HepG2 (cell line): ENCODE results near the gene AQP6. TPM values are rescaled to one million over a fixed set of nuclear protein-coding genes. Genes with fewer than 3 reads are reported as not detected.

Experiments used
- ATAC-seq: fragments of 200-7000 bp; cut with Tn5 transposase; 3 replicates; pipeline ENCODE4 v1.9.1; 2020; ENCODE audit warnings: mild to moderate bottlenecking, moderate library complexity
- BruUV-seq: library from RNA; stranded (reverse); fragments of 400-500 nt; replicated peaks from 2 replicates; lab custom pipeline; 2021; lab: Mats Ljungman, UMichigan
- CTCF ChIA-PET: fragments of 300-600 bp; formaldehyde crosslinking; extraction: SDS; loops from one replicate; lab custom pipeline; 2021; ENCODE audit warnings: low total read pairs, inconsistent platforms, low intra/inter-chr PET ratio; lab: Yijun Ruan, JAX
- POLR2A ChIA-PET: fragments of 350-600 bp; sonication (Branson Sonifier 250); formaldehyde crosslinking; loops from one replicate; lab custom pipeline; 2020; ENCODE audit warnings: antibody characterized with exemption, inconsistent platforms; lab: Yijun Ruan, JAX
- DNase-seq: peaks from one replicate; pipeline ENCODE4 v3.0.0-alpha.2; 2015; ENCODE audit warnings: low spot score
- FAIRE-seq: peaks from 3 replicates; lab custom pipeline; 2011; peaks lifted over from hg19 to GRCh38; lab: Jason Lieb, UNC
- H2AFZ ChIP-seq: one replicate; pipeline ENCODE4 v1.6.1; 2011; ENCODE audit warnings: low read length, inconsistent platforms
- H3K27ac ChIP-seq: fragments of 300-600 bp; 3 replicates; pipeline ENCODE4 v1.8.0; 2011; ENCODE audit warnings: mixed run types, mild to moderate bottlenecking, mixed read lengths, low read length, inconsistent platforms; ENCODE audit not compliant: insufficient read depth; ENCODE audit errors: extremely low read length
- H3K27me3 ChIP-seq, 2 experiments: fragments of 200-600 bp in 1 of 2; 2 replicates in 1 of 2; 3 replicates in 1 of 2; pipeline versions ENCODE4 v1.6.0 to v1.8.0; 2011; ENCODE audit warnings: low read length in 2 of 2, mild to moderate bottlenecking in 2 of 2, moderate library complexity in 2 of 2, inconsistent platforms in 1 of 2; ENCODE audit not compliant: insufficient read depth in 2 of 2, control insufficient read depth in 1 of 2
- H3K36me3 ChIP-seq, 2 experiments: fragments of 200-600 bp in 1 of 2; replicated peaks in 1 of 2; 2 replicates in 1 of 2; 3 replicates in 1 of 2; pipeline versions ENCODE4 v1.5.1 to v1.8.0; 2011; ENCODE audit warnings: low read length in 2 of 2, inconsistent platforms in 1 of 2; ENCODE audit not compliant: insufficient read depth in 2 of 2, control insufficient read depth in 1 of 2
- H3K4me1 ChIP-seq: 2 replicates; pipeline ENCODE4 v1.5.1; 2012; ENCODE audit warnings: low read length, inconsistent platforms; ENCODE audit not compliant: insufficient read depth
- H3K4me2 ChIP-seq: 2 replicates; pipeline ENCODE4 v1.6.0; 2011; ENCODE audit warnings: low read depth, low read length, inconsistent platforms
- H3K4me3 ChIP-seq, 3 experiments: fragments of 200-600 bp in 1 of 3; sonication (generic), shearing (Covaris generic) in 1 of 3; replicated peaks in 1 of 3; 2 replicates each; pipeline ENCODE4 v1.5.1; 2011 to 2016; ENCODE audit warnings: low read length in 3 of 3, inconsistent platforms in 2 of 3, low read depth in 2 of 3, mild to moderate bottlenecking in 2 of 3, control low read depth in 1 of 3, mixed read lengths in 1 of 3; ENCODE audit not compliant: insufficient read depth in 1 of 3
- H3K79me2 ChIP-seq: one replicate; pipeline ENCODE4 v1.6.1; 2011; ENCODE audit warnings: low read length, inconsistent platforms; ENCODE audit not compliant: insufficient read depth
- H3K9ac ChIP-seq: 2 replicates; pipeline ENCODE4 v1.6.0; 2011; ENCODE audit warnings: mild to moderate bottlenecking, low read depth, low read length, inconsistent platforms; ENCODE audit not compliant: insufficient read depth
- H3K9me3 ChIP-seq: 2 replicates; pipeline ENCODE4 v1.5.1; 2012; ENCODE audit warnings: mild to moderate bottlenecking, low read length
- H4K20me1 ChIP-seq: 2 replicates; pipeline ENCODE4 v1.6.0; 2011; ENCODE audit warnings: inconsistent platforms, mild to moderate bottlenecking, low read length, moderate library complexity; ENCODE audit not compliant: insufficient read depth
- BHLHE40 ChIP-seq: IDR thresholded peaks from 2 replicates; pipeline ENCODE4 v1.6.1; 2011; ENCODE audit warnings: low read length, improper control_type of control experiment
- FOXO1 ChIP-seq: sonication (generic); formaldehyde crosslinking; IDR thresholded peaks from 2 replicates; pipeline ENCODE4 v1.4.0; 2020; ENCODE audit warnings: missing genetic modification reagents
- GPN1 ChIP-seq: sonication (generic); formaldehyde crosslinking; IDR thresholded peaks from 2 replicates; pipeline ENCODE4 v1.5.1; 2020; ENCODE audit warnings: missing genetic modification reagents, borderline replicate concordance
- NFAT5 ChIP-seq: sonication (generic); formaldehyde crosslinking; IDR thresholded peaks from 2 replicates; pipeline ENCODE4 v1.4.0; 2020; ENCODE audit warnings: missing genetic modification reagents
- POLR2AphosphoS5 ChIP-seq: IDR thresholded peaks from 2 replicates; pipeline ENCODE4 v1.6.1; 2012; ENCODE audit warnings: low read depth, low read length
- TEF ChIP-seq: sonication (generic); formaldehyde crosslinking; IDR thresholded peaks from 2 replicates; pipeline ENCODE4 v1.5.0; 2020; ENCODE audit warnings: missing genetic modification reagents
- ZNF670 ChIP-seq: sonication (generic); formaldehyde crosslinking; IDR thresholded peaks from 2 replicates; pipeline ENCODE4 v1.8.0; 2022; ENCODE audit warnings: mild to moderate bottlenecking, missing genetic modification reagents, borderline replicate concordance
- ZNF770 ChIP-seq: sonication (generic); formaldehyde crosslinking; IDR thresholded peaks from 2 replicates; pipeline ENCODE4 v1.5.0; 2020; ENCODE audit warnings: mild to moderate bottlenecking, missing genetic modification reagents
- WGBS: methylation state at CpG from one replicate; pipeline ENCODE4 v1.1.6; 2017; ENCODE audit warnings: low lambda C conversion rate; 5-methylcytosine and 5-hydroxymethylcytosine counted together
- in situ Hi-C: cut with HindIII; loops from 2 replicates; pipeline ENCODE4 v1.10.0; 2017; ENCODE audit warnings: low pct_unique_long_range_greater_than_20kb; ENCODE audit not compliant: extremely low pct_ligation_motif_present
- intact Hi-C: fragments of 100-400 bp; cut with micrococcal nuclease; formaldehyde crosslinking; loops from one replicate; pipeline ENCODE4 v1.10.0; 2022; ENCODE audit not compliant: unreplicated experiment
- polyA plus RNA-seq, 8 experiments: library from polyadenylated mRNA; depleted of rRNA in 3 of 8; stranded (reverse) in 7 of 8; unstranded in 1 of 8; fragments of >200 nt; fragmentation: Illumina TruSeq in 4 of 8; extraction: Trizol in 4 of 8; gene quantifications; 2 replicates each; pipeline versions ENCODE4 v1.2.1 to v1.2.3, GENCODE V29; 2011 to 2016; ENCODE audit warnings: low read depth in 4 of 8, missing spikeins in 1 of 8, mixed read lengths in 1 of 8; ENCODE audit not compliant: insufficient read depth in 1 of 8
- total RNA-seq, 5 experiments: library from RNA; depleted of rRNA; stranded (reverse); fragments of >200 nt; fragmentation: Illumina TruSeq; extraction: Trizol; gene quantifications; 2 replicates each; pipeline ENCODE4 v1.2.3, GENCODE V29; 2016; ENCODE audit warnings: low read depth in 1 of 5

The AQP6 gene
- total and polyA plus RNA-seq, 2 of the 13 experiments (the other 11 are each of a cell fraction or from before 2014, with no cell fraction given), result 0.32 to 1.3 TPM

GRCh38 chr12:49964849-49965624 is 7.7 kb upstream of the AQP6 start:
- no peak overlapping the region for H2AFZ ChIP-seq
- H3K9me3 ChIP-seq, result no peaks in the 10 kb centered on the region
- peaks cover 57% of the 10 kb centered on the region for H3K4me1 ChIP-seq
- FAIRE-seq, result no peak
- no peaks in the 10 kb centered on the region for H3K36me3 ChIP-seq
- no peaks in the 10 kb centered on the region for H4K20me1 ChIP-seq
- peaks cover 5 to 44% of the 10 kb centered on the region in 2 experiments for H3K27me3 ChIP-seq
- ATAC-seq, result no peak
- ChIA-PET POLR2A (interaction anchor here (1.0 kb wide), 1 partner anchor 13 kb away, joined by 3 read pairs; no protein-coding TSS in a partner anchor), CTCF (no interaction called here)
- H3K4me3 ChIP-seq, result no peak overlapping the region
- in situ Hi-C loops (no loop called here), intact Hi-C loops (no loop called here)
- no peak overlapping the region for H3K27ac ChIP-seq
- no peak overlapping the region for H3K4me2 ChIP-seq
- 22% methylated on average over 10 of the region's 13 CpGs for WGBS
- DNase-seq, result no peak
- H3K9ac ChIP-seq, result no peak overlapping the region
- no peaks in the 10 kb centered on the region for H3K79me2 ChIP-seq
- no peak for TF ChIP-seq BHLHE40
- TF ChIP-seq NFAT5, result no peak
- TF ChIP-seq ZNF670 (CRISPR knock-in tag), result no peak
- no peak for TF ChIP-seq GPN1 (CRISPR knock-in tag)
- no peak for TF ChIP-seq FOXO1 (CRISPR knock-in tag)
- TF ChIP-seq TEF (CRISPR knock-in tag), result no peak
- no peak for TF ChIP-seq POLR2AphosphoS5
- TF ChIP-seq ZNF770 (CRISPR knock-in tag), result no peak
- no TSS peak for BruUV-seq
